Activated CD4-positive, alpha-beta T cell treated with anti-CD3 and anti-CD28 coated beads for 36 hours (primary cell): ENCODE measurements around the gene TRAF1. TPM values are rescaled to one million over a fixed set of nuclear protein-coding genes. Genes with fewer than 3 reads are reported as not detected.

ENCODE experiments used
- ATAC-seq: fragments of 200-7000 bp; cut with Tn5 transposase; one replicate; pipeline ENCODE4 v1.10.0; 2021; ENCODE audit warnings: mild to moderate bottlenecking, moderate library complexity
- CTCF ChIA-PET: fragments of 350-600 bp; sonication (Branson Sonifier 250); formaldehyde crosslinking; loops from one replicate; lab custom pipeline; 2021; ENCODE audit warnings: antibody characterized with exemption; lab: Charles Lee
- POLR2A ChIA-PET: fragments of 350-600 bp; sonication (Branson Sonifier 250); formaldehyde crosslinking; loops from one replicate; lab custom pipeline; 2021; ENCODE audit warnings: antibody characterized with exemption, inconsistent platforms; lab: Charles Lee
- DNase-seq: peaks from one replicate; pipeline ENCODE4 v3.0.0-alpha.2; 2020
- H3K27ac Mint-ChIP-seq: one replicate; pipeline ENCODE4 v1.8.0; 2021; ENCODE audit warnings: mixed read lengths
- H3K27me3 Mint-ChIP-seq: one replicate; pipeline ENCODE4 v1.8.0; 2021; ENCODE audit warnings: mixed read lengths
- H3K36me3 Mint-ChIP-seq: one replicate; pipeline ENCODE4 v1.8.0; 2021; ENCODE audit warnings: low read depth, mixed read lengths
- H3K4me1 Mint-ChIP-seq: one replicate; pipeline ENCODE4 v1.8.0; 2021; ENCODE audit warnings: mixed read lengths
- H3K4me3 Mint-ChIP-seq: one replicate; pipeline ENCODE4 v1.8.0; 2021; ENCODE audit warnings: mild to moderate bottlenecking, moderate library complexity, mixed read lengths
- H3K9me3 Mint-ChIP-seq: one replicate; pipeline ENCODE4 v1.8.0; 2021; ENCODE audit warnings: low read depth, mixed read lengths
- intact Hi-C, 2 experiments: fragments of 100-400 bp; cut with DNase I in 1 of 2; cut with micrococcal nuclease in 1 of 2; formaldehyde crosslinking; loops; one replicate each; pipeline versions ENCODE4 v1.14.2 to v1.15.1; 2022 to 2024; cut with DNase I, micrococcal nuclease
- total RNA-seq, 2 experiments: library from RNA; stranded (reverse); gene quantifications; one replicate each; pipeline ENCODE4 v1.2.3, GENCODE V29; 2021

The TRAF1 gene
- total RNA-seq, 2 experiments from 2014 or later: 103 to 113 TPM

DNA sequence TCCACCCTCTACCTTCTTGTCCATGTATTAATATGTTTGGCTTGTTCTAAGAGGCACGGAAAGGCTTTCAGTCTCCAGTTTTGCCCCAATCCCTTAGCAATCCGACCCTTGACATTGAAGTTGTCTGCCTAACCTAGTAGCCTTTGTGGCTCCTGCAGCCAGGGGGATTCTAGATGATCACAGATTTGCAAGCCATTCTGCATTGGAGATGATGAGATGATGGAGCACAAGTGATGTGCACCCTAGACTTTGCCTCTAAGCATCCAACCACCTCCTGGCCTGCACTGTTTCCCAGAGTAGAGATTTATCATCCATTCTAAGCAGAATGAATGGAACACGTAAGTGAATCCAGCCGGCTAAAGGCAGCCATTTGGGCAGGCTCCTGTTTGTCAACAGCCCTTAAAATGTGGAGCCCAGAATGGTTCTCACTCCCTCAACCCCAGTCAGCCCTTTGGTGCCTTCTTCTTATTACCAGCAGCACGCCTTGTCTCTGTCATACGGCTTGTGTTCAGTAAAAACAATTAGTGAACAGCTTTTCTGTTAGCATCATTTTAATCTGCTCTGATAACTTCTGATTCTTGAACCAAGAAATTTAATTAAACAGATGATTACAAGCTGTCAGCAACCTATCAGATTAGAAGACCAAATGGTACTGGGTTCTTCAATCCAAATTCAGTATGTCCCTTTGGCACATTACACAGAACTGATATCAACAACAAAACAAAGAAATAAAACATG lies 5.7 kb upstream of the TRAF1 start:
- CTCF ChIA-PET: interaction anchor here (1.2 to 2.0 kb wide), 3 partner anchors 9 to 63 kb away, joined by 3 to 7 read pairs (median 5); no protein-coding TSS in a partner anchor
- peak overlapping the region; percentile 67 for H3K4me3 Mint-ChIP-seq
- H3K4me1 Mint-ChIP-seq: peaks cover 88% of the 10 kb centered on the region
- POLR2A ChIA-PET: interaction anchor here (0.6 to 1.9 kb wide), 9 partner anchors 9 to 421 kb away, joined by 3 to 9 read pairs (median 4); partner anchors contain the start of gene PSMD5
- peaks cover 6% of the 10 kb centered on the region for H3K36me3 Mint-ChIP-seq
- peaks cover 1% of the 10 kb centered on the region for H3K9me3 Mint-ChIP-seq
- peak overlapping the region; percentile 97 for H3K27ac Mint-ChIP-seq
- intact Hi-C loops: loop anchor here in 1 of 2 experiments (10.0 kb wide), 1 partner anchor 347 kb away; the partner anchor contains the start of gene CDK5RAP2
- DNase-seq (no peak), ATAC-seq (no peak)
- no peaks in the 10 kb centered on the region for H3K27me3 Mint-ChIP-seq

DNA sequence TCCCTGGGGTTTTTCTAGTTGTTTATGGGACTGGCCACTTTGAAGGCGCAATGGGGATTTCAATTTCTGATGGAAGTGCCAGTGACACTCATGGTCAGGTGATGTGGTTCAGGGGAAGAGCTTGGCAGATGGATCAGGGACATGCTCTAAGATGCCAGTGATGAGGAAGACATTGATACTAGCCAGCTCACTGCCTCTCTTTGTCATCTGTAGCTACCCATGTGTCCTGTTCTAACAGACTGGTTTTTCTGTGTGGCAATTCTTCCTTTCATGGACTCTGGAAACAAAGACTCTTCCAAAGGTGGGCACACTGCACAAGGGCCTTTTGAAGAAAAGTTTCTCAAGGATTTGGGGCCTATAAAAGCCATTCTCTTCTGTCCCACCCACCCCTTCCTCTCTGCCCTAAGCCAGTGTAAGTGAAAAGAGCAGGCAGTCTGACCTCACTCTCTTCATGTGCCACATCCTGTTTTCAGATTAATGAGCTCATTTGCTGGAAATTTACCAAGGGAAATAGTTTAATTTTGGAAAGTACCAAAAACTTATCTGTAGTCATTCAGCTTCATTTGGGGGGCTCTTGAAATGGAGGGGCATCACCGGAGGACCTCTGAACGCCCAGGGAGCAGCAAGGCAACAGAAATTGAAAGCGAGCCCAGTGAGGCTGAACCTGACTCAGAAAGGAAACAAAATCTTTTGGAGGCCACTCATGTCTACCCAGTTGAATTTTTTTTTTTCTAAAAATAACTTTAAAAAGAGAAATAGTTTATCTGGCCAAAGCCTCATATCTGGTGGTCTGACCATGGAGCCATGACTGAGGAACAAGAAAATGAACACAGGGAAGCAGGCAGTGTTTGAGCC lies 4.9 kb upstream of the TRAF1 start:
- H3K4me3 Mint-ChIP-seq: peak overlapping the region; percentile 67
- DNase-seq: peak; percentile 76
- intact Hi-C loops: loop anchor here (1.0 to 10.0 kb wide), 6 partner anchors 39 to 347 kb away; partner anchors contain the start of gene CDK5RAP2 (in 1 of the 2)
- ChIA-PET POLR2A (interaction anchor here (0.6 to 1.9 kb wide), 14 partner anchors 9 to 422 kb away, joined by 3 to 9 read pairs (median 4); partner anchors contain the start of gene PSMD5), CTCF (interaction anchor here (0.7 to 2.0 kb wide), 4 partner anchors 10 to 62 kb away, joined by 4 to 7 read pairs (median 4); no protein-coding TSS in a partner anchor)
- peak; percentile 58 for ATAC-seq
- peaks cover 1% of the 10 kb centered on the region for H3K9me3 Mint-ChIP-seq
- H3K4me1 Mint-ChIP-seq: peaks cover 88% of the 10 kb centered on the region
- peaks cover 6% of the 10 kb centered on the region for H3K36me3 Mint-ChIP-seq
- H3K27me3 Mint-ChIP-seq: no peaks in the 10 kb centered on the region
- peak overlapping the region; percentile 97 for H3K27ac Mint-ChIP-seq

DNA sequence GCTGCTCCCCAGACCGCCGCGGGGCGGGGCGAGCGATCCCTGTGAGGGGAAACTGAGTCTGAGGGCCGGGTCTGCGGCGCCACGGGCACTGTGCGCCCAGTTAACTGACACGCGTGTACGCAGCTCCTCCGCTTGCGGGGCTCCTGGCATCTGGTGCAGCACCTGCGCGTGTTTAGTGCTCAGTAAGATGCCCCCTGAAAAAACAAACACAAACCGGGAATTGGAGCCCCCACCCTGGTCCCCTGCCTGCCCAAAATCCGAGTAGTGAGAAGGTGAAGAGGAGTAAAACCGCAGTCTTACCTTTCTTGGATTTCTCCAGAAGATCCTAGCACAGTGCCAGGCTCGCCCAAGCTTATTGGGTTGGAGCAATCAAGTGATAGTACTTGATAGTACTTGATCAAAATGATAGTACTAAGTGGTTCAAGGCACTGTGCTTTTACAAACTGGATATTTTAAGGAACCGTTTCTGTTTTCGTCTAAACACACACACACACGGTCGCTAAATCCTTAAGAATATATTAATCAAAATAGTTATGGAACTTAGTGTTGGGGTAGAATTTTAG lies 2.7 kb upstream of the TRAF1 start:
- ChIA-PET CTCF (interaction anchor here (0.6 to 1.2 kb wide), 6 partner anchors 9 to 59 kb away, joined by 3 to 5 read pairs (median 4); no protein-coding TSS in a partner anchor), POLR2A (interaction anchor here (0.8 to 1.7 kb wide), 6 partner anchors 9 to 85 kb away, joined by 4 to 13 read pairs (median 5); no protein-coding TSS in a partner anchor)
- Mint-ChIP-seq H3K4me3 (peak overlapping the region; percentile 79), H3K27ac (peak overlapping the region; percentile 97), H3K27me3 (no peaks in the 10 kb centered on the region), H3K36me3 (peaks cover 26% of the 10 kb centered on the region), H3K4me1 (peaks cover 75% of the 10 kb centered on the region), H3K9me3 (peaks cover 1% of the 10 kb centered on the region)
- DNase-seq: no peak
- ATAC-seq: no peak
- intact Hi-C loops: loop anchor here (2.0 to 5.0 kb wide), 3 partner anchors 143 to 217 kb away; partner anchors contain the start of genes MEGF9 (in 2 of the 2) and CNTRL (in 1 of the 2)

DNA sequence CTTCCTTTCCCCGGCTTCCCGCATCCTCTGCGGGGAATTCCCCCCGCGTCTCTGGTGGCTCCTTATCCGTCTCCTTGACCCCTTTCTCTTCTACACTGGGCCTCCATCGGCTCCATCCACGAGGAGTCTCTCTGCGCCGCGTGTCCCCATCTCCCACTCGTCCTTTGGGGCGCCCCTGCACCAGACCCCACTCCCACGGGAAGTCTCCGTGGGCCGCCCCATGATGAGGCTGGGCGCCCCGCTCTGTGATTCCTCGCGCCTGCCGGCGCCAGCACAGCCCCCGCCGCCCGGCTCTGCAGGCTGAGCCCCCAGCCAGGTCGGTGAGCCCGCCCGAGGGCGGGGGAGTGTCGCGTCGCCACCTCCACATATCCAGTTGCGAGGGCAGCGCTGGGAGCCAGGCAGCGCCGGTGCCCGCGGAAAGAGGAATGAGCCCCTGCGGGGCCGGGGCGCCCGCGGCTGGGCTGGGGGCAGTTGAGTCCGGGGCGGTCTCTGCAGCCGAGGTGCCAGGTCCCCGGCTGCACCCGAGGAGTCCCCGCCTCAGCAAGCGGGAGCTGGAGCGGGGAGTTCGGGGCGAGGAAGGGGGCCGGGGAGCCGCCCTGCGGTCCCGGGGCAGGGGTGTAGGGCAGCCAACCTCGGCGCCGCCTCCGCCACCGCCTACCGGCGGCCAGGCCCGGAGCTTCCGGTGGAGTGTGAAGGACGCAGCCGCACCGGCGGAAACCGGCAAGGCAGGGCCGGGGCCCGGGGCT lies 2.1 kb upstream of the TRAF1 start:
- DNase-seq (peak; percentile 85), ATAC-seq (peak; percentile 16)
- intact Hi-C loops: loop anchor here (2.0 to 5.0 kb wide), 3 partner anchors 144 to 216 kb away; partner anchors contain the start of genes MEGF9 (in 2 of the 2) and CNTRL (in 1 of the 2)
- CTCF ChIA-PET: interaction anchor here (0.7 to 1.2 kb wide), 4 partner anchors 8 to 58 kb away, joined by 3 to 4 read pairs (median 4); no protein-coding TSS in a partner anchor
- H3K9me3 Mint-ChIP-seq: peaks cover 1% of the 10 kb centered on the region
- H3K27ac Mint-ChIP-seq: peak overlapping the region; percentile 90
- peaks cover 32% of the 10 kb centered on the region for H3K36me3 Mint-ChIP-seq
- H3K4me3 Mint-ChIP-seq: peak overlapping the region; percentile 90
- POLR2A ChIA-PET: interaction anchor here (0.8 to 1.7 kb wide), 5 partner anchors 8 to 84 kb away, joined by 4 to 13 read pairs (median 5); no protein-coding TSS in a partner anchor
- no peaks in the 10 kb centered on the region for H3K27me3 Mint-ChIP-seq
- peaks cover 75% of the 10 kb centered on the region for H3K4me1 Mint-ChIP-seq

DNA sequence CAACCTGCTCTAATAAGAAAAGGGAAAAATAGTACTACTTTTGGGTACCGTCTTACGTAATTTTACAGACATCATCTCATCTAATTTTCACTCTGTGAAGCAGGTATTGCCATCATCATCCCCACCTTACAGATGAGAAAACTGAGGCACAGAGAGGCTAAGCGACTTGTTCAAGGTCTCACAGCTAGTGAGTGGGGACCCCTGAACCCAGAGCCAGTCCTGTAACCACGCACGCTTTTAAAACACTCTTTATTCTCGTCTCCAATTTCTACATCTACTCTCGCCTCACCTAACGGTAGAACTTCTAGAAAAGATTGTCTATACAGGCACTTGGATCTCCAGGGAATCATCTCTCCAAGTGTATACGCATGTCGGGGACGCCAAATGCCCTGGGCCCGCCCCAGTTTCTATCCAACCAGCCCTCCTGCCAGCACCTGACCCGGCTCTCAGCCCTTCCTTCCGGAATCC lies 1.5 kb upstream of the TRAF1 start:
- ChIA-PET CTCF (interaction anchor here (1.2 to 1.7 kb wide), 2 partner anchors 31 to 83 kb away, joined by 3 to 5 read pairs; no protein-coding TSS in a partner anchor), POLR2A (interaction anchor here (0.8 to 4.4 kb wide), 4 partner anchors 12 to 83 kb away, joined by 4 to 40 read pairs (median 7); no protein-coding TSS in a partner anchor)
- peaks cover 72% of the 10 kb centered on the region for H3K4me1 Mint-ChIP-seq
- peak overlapping the region; percentile 90 for H3K4me3 Mint-ChIP-seq
- ATAC-seq (no peak), DNase-seq (no peak)
- H3K27me3 Mint-ChIP-seq: no peaks in the 10 kb centered on the region
- H3K9me3 Mint-ChIP-seq: peaks cover 1% of the 10 kb centered on the region
- intact Hi-C loops: loop anchor here (2.0 to 5.0 kb wide), 3 partner anchors 144 to 216 kb away; partner anchors contain the start of genes MEGF9 (in 2 of the 2) and CNTRL (in 1 of the 2)
- peaks cover 38% of the 10 kb centered on the region for H3K36me3 Mint-ChIP-seq
- peak overlapping the region; percentile 90 for H3K27ac Mint-ChIP-seq

DNA sequence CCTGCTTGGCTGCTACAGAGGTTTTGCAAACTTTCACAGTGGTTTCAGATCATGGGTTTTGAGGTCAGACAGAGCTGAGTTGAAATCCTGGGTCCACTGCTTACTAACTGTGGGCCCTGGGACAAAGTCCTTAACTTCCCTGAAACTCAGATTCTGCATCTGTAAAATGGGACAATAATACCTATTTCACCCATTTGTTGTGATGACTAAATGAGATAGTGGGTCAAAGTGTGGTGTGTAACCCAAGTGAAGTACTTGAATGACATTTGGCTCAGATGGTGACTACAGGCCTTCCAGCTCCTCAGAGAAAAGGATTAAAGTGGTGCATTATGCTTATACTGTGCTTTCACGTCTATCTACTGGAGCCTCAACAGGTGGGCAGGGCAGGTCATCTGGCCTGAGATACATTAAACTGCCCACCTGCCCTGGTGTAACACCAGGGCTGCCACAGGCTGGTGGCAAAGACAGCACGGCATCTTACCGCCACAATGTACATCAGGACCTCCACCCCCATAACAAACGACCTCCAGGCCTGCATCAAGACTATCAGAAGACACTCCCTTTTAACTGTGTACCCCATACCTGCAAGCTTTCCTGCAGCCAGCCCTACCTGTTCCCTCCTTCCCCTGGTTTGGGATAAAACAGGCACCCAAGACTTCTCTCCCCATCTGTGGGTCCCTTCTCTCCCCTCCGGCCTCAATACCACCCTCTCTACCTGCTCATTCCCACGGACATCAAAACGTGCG lies 846 bp upstream of the TRAF1 start:
- Mint-ChIP-seq H3K4me1 (peaks cover 71% of the 10 kb centered on the region), H3K27ac (peak overlapping the region; percentile 90), H3K27me3 (no peaks in the 10 kb centered on the region), H3K36me3 (peaks cover 44% of the 10 kb centered on the region), H3K9me3 (peaks cover 1% of the 10 kb centered on the region), H3K4me3 (peak overlapping the region; percentile 90)
- intact Hi-C loops: loop anchor here (1.0 to 5.0 kb wide), 8 partner anchors 35 to 273 kb away; partner anchors contain the start of genes MEGF9 (in 2 of the 2), CNTRL (in 1 of the 2), FBXW2 (in 1 of the 2) and RAB14 (in 1 of the 2)
- peak; percentile 43 for DNase-seq
- POLR2A ChIA-PET: interaction anchor here (0.6 to 4.4 kb wide), 8 partner anchors 9 to 82 kb away, joined by 3 to 40 read pairs (median 4); no protein-coding TSS in a partner anchor
- CTCF ChIA-PET: interaction anchor here (1.2 to 1.7 kb wide), 3 partner anchors 30 to 172 kb away, joined by 3 to 5 read pairs (median 5); no protein-coding TSS in a partner anchor
- ATAC-seq: peak; percentile 20

DNA sequence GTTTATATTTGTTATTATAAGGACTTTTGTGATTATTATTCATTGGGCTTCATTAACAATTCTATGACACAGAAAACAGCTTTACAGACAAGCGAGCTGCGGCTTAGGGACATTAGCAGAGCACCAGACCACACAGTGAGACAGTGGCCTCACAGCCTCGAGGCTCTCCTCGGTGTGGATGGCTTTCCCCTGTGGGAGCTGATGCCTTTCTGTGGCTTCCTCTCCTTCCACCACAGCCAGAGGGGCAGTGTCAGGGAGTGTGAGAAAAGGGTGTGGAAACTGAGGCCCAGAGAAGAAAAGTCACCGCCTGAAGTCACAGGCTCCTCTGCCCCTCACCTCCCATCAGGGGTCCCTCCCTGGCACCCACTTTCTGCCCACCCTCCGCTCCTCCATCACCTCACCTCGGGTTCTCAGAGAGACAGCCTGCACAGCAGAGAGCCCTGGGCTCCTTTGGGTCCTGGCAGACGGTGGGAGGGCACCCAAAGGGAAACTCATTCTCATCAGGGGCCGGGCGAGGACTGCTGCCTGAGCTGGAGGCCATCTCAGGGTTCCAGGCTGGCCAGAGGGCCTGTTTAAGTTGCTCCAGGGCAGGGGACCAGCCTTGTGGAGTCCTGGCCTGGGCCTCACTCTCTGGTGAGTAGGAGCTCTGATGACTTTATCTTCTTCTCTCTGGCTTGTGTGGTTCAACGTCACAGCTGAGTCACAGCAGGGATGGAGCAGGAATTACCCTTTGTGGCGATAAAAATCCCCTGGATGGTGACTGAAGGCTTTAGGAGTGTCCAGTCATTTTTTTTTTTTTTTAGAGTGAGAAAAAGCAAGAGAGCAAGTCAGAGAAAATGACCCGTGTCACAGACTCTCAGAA lies 830 bp downstream of the TRAF1 start:
- CTCF ChIA-PET: interaction anchor here (0.6 to 2.3 kb wide), 12 partner anchors 9 to 207 kb away, joined by 3 to 13 read pairs (median 4); no protein-coding TSS in a partner anchor

More for the DNA sequence above, 830 bp downstream of the TRAF1 start:
- Mint-ChIP-seq H3K4me3 (peak overlapping the region; percentile 90), H3K36me3 (peaks cover 59% of the 10 kb centered on the region), H3K4me1 (peaks cover 70% of the 10 kb centered on the region), H3K9me3 (no peaks in the 10 kb centered on the region), H3K27ac (peak overlapping the region; percentile 90), H3K27me3 (no peaks in the 10 kb centered on the region)
- DNase-seq (peak; percentile 92), ATAC-seq (peak; percentile 69)
- POLR2A ChIA-PET: interaction anchor here (0.5 to 4.4 kb wide), 21 partner anchors 9 to 339 kb away, joined by 3 to 40 read pairs (median 5); partner anchors contain the start of genes PHF19 and PSMD5
- intact Hi-C loops: loop anchor here (1.0 to 5.0 kb wide), 13 partner anchors 9 to 275 kb away; partner anchors contain the start of genes CNTRL (in 2 of the 2), MEGF9 (in 1 of the 2), PHF19 (in 1 of the 2) and RAB14 (in 1 of the 2)
